H1 (cell line): ENCODE data around the gene KCNB1.

Experiments
- ASH2L ChIP-seq: fragments of 200-600, 300-600 bp; sonication (generic); IDR thresholded peaks from one replicate; pipeline ENCODE4 v1.7.1; 2017; ENCODE audit warnings: low read length
- EGR1 ChIP-seq: IDR thresholded peaks from 2 replicates; pipeline ENCODE4 v1.6.1; 2011; ENCODE audit warnings: low read depth, low read length, borderline replicate concordance
- EP300 ChIP-seq, 2 experiments: IDR thresholded peaks; 1 replicate in 1 of 2; 2 replicates in 1 of 2; pipeline ENCODE4 v1.6.1; 2011 to 2012; ENCODE audit warnings: low read depth in 2 of 2, low read length in 2 of 2, mild to moderate bottlenecking in 2 of 2, borderline replicate concordance in 1 of 2, inconsistent platforms in 1 of 2, moderate library complexity in 1 of 2
- EZH2 ChIP-seq: fragments of 200-600 bp; sonication (generic); IDR thresholded peaks from 2 replicates; pipeline ENCODE4 v1.7.1; 2012; ENCODE audit warnings: low read depth, mild to moderate bottlenecking, moderate library complexity, low read length, inconsistent platforms; ENCODE audit not compliant: severe bottlenecking
- HDAC6 ChIP-seq: IDR thresholded peaks from one replicate; pipeline ENCODE4 v1.7.1; 2012; ENCODE audit warnings: low read depth, mild to moderate bottlenecking, inconsistent platforms, low read length, moderate library complexity
- JUND ChIP-seq: IDR thresholded peaks from 2 replicates; pipeline ENCODE4 v1.6.1; 2011; ENCODE audit warnings: mild to moderate bottlenecking, improper control_type of control experiment, low read length
- KDM5A ChIP-seq: fragments of 200-600 bp; IDR thresholded peaks from 2 replicates; pipeline ENCODE4 v1.7.1; 2012; ENCODE audit warnings: mild to moderate bottlenecking, low read length, inconsistent platforms, mixed read lengths
- POLR2A ChIP-seq, 2 experiments: IDR thresholded peaks; 1 replicate in 1 of 2; 2 replicates in 1 of 2; pipeline ENCODE4 v1.6.1; 2011; ENCODE audit warnings: low read depth in 2 of 2, low read length in 2 of 2, mild to moderate bottlenecking in 2 of 2; ENCODE audit errors: control extremely low read depth in 1 of 2
- RAD21 ChIP-seq, 2 experiments: IDR thresholded peaks in 1 of 2; conservative IDR thresholded peaks in 1 of 2; 2 replicates each; pipeline ENCODE4 v1.6.1; 2011; ENCODE audit warnings: low read depth in 2 of 2, low read length in 2 of 2, improper control_type of control experiment in 1 of 2, inconsistent platforms in 1 of 2, mild to moderate bottlenecking in 1 of 2, moderate library complexity in 1 of 2
- SIX5 ChIP-seq: IDR thresholded peaks from 2 replicates; pipeline ENCODE4 v1.6.1; 2011; ENCODE audit warnings: mild to moderate bottlenecking, low read depth, low read length
- TF ChIP-seq, protein P1 (sequence below), 3 experiments: IDR thresholded peaks; 1 replicate in 2 of 3; 2 replicates in 1 of 3; pipeline versions ENCODE4 v1.5.1 to v1.6.1; 2011; ENCODE audit warnings: low read length in 3 of 3, mild to moderate bottlenecking in 3 of 3, inconsistent platforms in 2 of 3, low read depth in 1 of 3, moderate library complexity in 1 of 3; ENCODE audit not compliant: insufficient read depth in 1 of 3; ENCODE audit errors: control extremely low read depth in 1 of 3

DNA sequence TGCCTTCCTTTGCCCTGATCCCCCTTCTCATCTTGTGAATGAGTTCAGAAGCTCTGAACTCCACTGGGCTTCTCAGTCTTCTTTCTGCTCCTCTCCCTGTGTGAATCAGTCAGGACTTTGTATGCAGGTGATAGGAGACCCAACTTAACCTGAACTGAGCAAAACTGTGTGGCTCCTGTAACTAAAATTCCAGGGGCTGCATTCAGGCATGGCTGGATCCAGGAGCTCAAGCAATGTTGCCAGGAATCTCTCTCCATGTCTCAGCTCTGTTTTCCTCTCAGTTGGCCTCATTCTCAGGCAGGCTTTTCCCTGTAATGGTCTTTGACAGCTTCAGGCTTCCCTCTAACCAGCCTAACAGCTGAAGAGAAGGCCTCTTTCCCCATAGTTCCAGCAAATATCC lies 153.7 kb downstream of the KCNB1 start:
- TF ChIP-seq POLR2A (IDR thresholded peaks at IDR 0.05; ENCODE audit: control extremely low read depth in 1 of 2, low read depth in 2 of 2, low read length in 2 of 2) (no peak), EGR1 (no peak), HDAC6 (no peak), ASH2L (no peak), RAD21 (IDR thresholded peaks at IDR 0.05 in 1 of 2, conservative IDR thresholded peaks at IDR 0.05 in 1 of 2; ENCODE audit: low read depth in 2 of 2, low read length in 2 of 2) (no peak), JUND (no peak), EP300 (IDR thresholded peaks at IDR 0.05; ENCODE audit: borderline replicate concordance in 1 of 2, low read depth in 2 of 2, low read length in 2 of 2) (no peak), KDM5A (no peak), EZH2 (no peak), SIX5 (no peak)
- TF ChIP-seq, protein P1, sequence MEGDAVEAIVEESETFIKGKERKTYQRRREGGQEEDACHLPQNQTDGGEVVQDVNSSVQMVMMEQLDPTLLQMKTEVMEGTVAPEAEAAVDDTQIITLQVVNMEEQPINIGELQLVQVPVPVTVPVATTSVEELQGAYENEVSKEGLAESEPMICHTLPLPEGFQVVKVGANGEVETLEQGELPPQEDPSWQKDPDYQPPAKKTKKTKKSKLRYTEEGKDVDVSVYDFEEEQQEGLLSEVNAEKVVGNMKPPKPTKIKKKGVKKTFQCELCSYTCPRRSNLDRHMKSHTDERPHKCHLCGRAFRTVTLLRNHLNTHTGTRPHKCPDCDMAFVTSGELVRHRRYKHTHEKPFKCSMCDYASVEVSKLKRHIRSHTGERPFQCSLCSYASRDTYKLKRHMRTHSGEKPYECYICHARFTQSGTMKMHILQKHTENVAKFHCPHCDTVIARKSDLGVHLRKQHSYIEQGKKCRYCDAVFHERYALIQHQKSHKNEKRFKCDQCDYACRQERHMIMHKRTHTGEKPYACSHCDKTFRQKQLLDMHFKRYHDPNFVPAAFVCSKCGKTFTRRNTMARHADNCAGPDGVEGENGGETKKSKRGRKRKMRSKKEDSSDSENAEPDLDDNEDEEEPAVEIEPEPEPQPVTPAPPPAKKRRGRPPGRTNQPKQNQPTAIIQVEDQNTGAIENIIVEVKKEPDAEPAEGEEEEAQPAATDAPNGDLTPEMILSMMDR (IDR thresholded peaks at IDR 0.05; ENCODE audit: control extremely low read depth in 1 of 3, insufficient read depth in 1 of 3, low read depth in 1 of 3, low read length in 3 of 3) = no peak
